ENCODE results near the gene GP9. TPM values are rescaled to one million over a fixed set of nuclear protein-coding genes. Genes with fewer than 3 reads are reported as not detected.

The GP9 gene
- total and polyA plus RNA-seq, 8 donors: 1.1 to 2.7 (median 2.1) TPM; not detected in 1

- peaks cover 0 to 4% of the 10 kb centered on the region in 2 donors for H3K4me1 ChIP-seq
- DNase-seq: no peak
- H3K27me3 ChIP-seq: peaks cover 5 to 15% of the 10 kb centered on the region in 2 donors
- no peak overlapping the region for H3K27ac ChIP-seq
- no peak for TF ChIP-seq CTCF (IDR thresholded peaks at IDR 0.05)
- no peak overlapping the region for H3K4me3 ChIP-seq
- intact Hi-C loops (cut with DNase I): no loop called here
- no peaks in the 10 kb centered on the region for H3K9me3 ChIP-seq
- no peaks in the 10 kb centered on the region for H3K36me3 ChIP-seq
- ATAC-seq: no peak
Observed at GRCh38 chr3:129040579-129041300, 19.8 kb upstream of the GP9 start.

GRCh38 chr3:129045675-129046036 lies 14.9 kb upstream of the GP9 start:
- no peaks in the 10 kb centered on the region for H3K9me3 ChIP-seq
- peak; percentile 91 for ATAC-seq
- H3K36me3 ChIP-seq: no peaks in the 10 kb centered on the region
- TF ChIP-seq CTCF (IDR thresholded peaks at IDR 0.05): no peak
- H3K27ac ChIP-seq: no peak overlapping the region
- H3K27me3 ChIP-seq: peaks cover 6 to 36% of the 10 kb centered on the region in 2 donors
- no peak for DNase-seq
- peaks cover 0 to 11% of the 10 kb centered on the region in 2 donors for H3K4me1 ChIP-seq
- H3K4me3 ChIP-seq: peak overlapping the region; percentile 5 to 23
- intact Hi-C loops (cut with DNase I): no loop called here

GRCh38 chr3:129046037-129046731 lies 14.4 kb upstream of the GP9 start:
- Histone ChIP-seq H3K27ac (no peak overlapping the region), H3K27me3 (peaks cover 6 to 36% of the 10 kb centered on the region in 2 donors), H3K4me1 (peaks cover 0 to 11% of the 10 kb centered on the region in 2 donors), H3K36me3 (no peaks in the 10 kb centered on the region), H3K9me3 (no peaks in the 10 kb centered on the region), H3K4me3 (peak overlapping the region; percentile 5 to 23)
- intact Hi-C loops (cut with DNase I): no loop called here
- DNase-seq (no peak), ATAC-seq (peak; percentile 12)
- no peak for TF ChIP-seq CTCF (IDR thresholded peaks at IDR 0.05)

GRCh38 chr3:129046732-129047552 lies 13.6 kb upstream of the GP9 start:
- DNase-seq (no peak), ATAC-seq (no peak)
- Histone ChIP-seq H3K4me3 (no peak overlapping the region), H3K27me3 (peaks cover 6 to 36% of the 10 kb centered on the region in 2 donors), H3K4me1 (peaks cover 0 to 11% of the 10 kb centered on the region in 2 donors), H3K9me3 (no peaks in the 10 kb centered on the region), H3K36me3 (no peaks in the 10 kb centered on the region), H3K27ac (no peak overlapping the region)
- intact Hi-C loops (cut with DNase I): no loop called here
- TF ChIP-seq CTCF (IDR thresholded peaks at IDR 0.05): no peak

- no peaks in the 10 kb centered on the region for H3K9me3 ChIP-seq
- no peak for TF ChIP-seq CTCF (IDR thresholded peaks at IDR 0.05)
- peaks cover 6 to 36% of the 10 kb centered on the region in 2 donors for H3K27me3 ChIP-seq
- no peaks in the 10 kb centered on the region for H3K36me3 ChIP-seq
- intact Hi-C loops (cut with DNase I): no loop called here
- H3K4me1 ChIP-seq: peaks cover under 1 to 15% of the 10 kb centered on the region in 2 donors
- ATAC-seq: no peak
- DNase-seq: no peak
- no peak overlapping the region for H3K27ac ChIP-seq
- H3K4me3 ChIP-seq: no peak overlapping the region
Observed at GRCh38 chr3:129047553-129047839, 13.1 kb upstream of the GP9 start.

Measured in left lung (tissue), 10 donors.